GM10248 (cell line): ENCODE results near the gene IRAG1.

Experiments
- CTCF ChIA-PET: fragments of 300-600 bp; sonication (Branson Sonifier 250); formaldehyde crosslinking; extraction: SDS; loops from one replicate; lab custom pipeline; 2021; ENCODE audit warnings: antibody characterized with exemption; lab: Yijun Ruan, JAX
- POLR2A ChIA-PET: fragments of 350-650 bp; sonication (Branson Sonifier 250); formaldehyde crosslinking; extraction: SDS; loops from one replicate; lab custom pipeline; 2020; ENCODE audit warnings: antibody characterized with exemption; lab: Yijun Ruan, JAX
- DNase-seq: peaks from one replicate; pipeline ENCODE4 v3.0.0; 2012; ENCODE audit errors: extremely low spot score
- TF ChIP-seq, protein P1 (sequence below): IDR thresholded peaks from 2 replicates; pipeline ENCODE4 v1.5.1; 2012; ENCODE audit warnings: mild to moderate bottlenecking, low read depth; ENCODE audit errors: extremely low read depth, missing control alignments, control extremely low read depth

The IRAG1 gene

GRCh38 chr11:10693509-10694081, at the start of gene IRAG1:
Gene IRAG1, minus strand, starts transcription at chr11:10693755. Its CDS starts 153 bp downstream, at chr11:10693602.
- CTCF ChIA-PET, result interaction anchor here (1.2 to 1.9 kb wide), 6 partner anchors 15 to 280 kb away, joined by 3 to 7 read pairs (median 4); no protein-coding TSS in a partner anchor
- DNase-seq, result no peak
- TF ChIP-seq, protein P1, sequence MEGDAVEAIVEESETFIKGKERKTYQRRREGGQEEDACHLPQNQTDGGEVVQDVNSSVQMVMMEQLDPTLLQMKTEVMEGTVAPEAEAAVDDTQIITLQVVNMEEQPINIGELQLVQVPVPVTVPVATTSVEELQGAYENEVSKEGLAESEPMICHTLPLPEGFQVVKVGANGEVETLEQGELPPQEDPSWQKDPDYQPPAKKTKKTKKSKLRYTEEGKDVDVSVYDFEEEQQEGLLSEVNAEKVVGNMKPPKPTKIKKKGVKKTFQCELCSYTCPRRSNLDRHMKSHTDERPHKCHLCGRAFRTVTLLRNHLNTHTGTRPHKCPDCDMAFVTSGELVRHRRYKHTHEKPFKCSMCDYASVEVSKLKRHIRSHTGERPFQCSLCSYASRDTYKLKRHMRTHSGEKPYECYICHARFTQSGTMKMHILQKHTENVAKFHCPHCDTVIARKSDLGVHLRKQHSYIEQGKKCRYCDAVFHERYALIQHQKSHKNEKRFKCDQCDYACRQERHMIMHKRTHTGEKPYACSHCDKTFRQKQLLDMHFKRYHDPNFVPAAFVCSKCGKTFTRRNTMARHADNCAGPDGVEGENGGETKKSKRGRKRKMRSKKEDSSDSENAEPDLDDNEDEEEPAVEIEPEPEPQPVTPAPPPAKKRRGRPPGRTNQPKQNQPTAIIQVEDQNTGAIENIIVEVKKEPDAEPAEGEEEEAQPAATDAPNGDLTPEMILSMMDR, result no peak
- POLR2A ChIA-PET, result no interaction called here

DNA sequence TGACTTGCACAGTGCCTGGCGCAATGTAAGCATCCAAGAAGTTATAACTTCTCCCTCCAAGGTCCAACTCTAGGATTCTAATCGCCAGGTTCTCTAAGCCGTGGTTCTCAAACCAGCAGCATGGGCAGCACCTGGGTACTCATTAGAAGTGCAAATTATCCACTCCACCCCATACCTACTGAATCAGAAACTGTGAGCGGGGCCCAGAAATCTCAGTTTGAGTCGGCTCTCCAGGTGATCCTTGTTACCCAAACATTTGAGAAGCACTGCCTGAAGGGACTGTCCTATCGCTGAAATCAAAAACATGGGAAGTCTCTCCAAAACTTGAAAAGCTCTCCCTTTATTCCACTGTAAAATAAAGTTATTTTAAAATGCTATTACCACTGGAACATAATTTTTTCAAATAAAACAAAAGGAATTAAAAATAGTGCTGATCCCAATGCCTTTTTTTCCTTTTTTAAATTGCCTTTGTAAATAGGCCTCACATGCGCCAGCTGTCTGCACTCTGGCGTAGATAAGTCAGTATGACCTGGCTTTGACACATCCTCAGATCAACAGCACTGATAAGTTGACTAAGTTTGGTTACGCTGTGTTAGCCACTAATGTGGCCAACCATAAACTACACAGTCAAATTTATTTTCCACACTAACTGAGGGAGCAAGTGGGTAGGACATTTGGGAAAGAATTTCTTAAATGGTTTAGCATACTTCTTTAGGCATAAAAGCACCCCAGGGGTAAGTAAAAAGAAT, 49.1 kb upstream of the IRAG1 start:
- ChIA-PET CTCF (interaction anchor here (1.0 to 1.8 kb wide), 3 partner anchors 8 to 119 kb away, joined by 4 to 10 read pairs (median 4); partner anchors contain the start of gene CTR9), POLR2A (no interaction called here)
- TF ChIP-seq, protein P1, result no peak
- no peak for DNase-seq

DNA sequence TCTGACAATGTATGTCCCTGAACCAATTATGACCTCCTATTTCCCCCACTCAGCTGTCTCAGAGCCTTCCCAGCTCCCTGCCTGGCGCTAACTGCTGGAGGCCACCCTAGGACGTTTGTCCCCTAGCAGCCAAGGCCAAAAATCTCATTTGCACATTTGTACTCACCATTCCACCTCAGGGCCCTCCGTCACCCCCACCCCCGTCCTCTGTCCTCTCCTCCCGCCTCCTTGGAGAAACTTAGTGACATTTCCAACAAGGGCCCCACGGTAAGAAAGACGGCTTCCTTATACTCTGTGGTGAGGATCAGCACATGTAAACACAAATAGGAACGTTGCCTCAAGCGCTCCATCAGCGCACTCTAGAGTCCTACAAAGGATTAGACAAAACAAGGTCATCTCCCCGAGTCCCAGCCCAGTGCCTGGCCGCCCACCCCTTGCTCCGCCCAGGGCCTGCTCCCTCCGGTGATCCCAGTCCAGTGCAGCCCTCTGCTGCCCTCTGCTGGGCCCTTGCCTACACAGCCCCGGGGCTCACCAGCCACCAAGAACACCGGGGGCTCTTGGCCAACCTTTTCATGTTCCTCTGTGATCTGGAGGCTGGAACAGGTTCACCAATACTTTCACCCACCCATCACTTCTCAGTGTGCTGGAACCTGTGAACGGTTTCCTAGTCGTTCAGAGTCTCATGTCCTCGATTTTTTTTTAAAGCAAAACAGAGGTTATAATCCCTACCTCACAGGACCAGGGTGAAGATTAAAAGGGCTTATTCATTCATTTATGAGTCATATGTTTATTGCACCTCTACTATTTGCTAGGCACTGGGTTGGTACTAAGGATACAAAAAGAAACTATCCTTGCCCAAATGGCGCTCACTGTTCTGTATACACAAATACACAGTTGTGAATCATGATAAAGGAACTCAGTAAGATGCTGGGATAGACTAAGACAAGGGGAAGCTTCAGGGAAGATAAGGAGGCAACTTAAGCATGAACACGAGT, 42.2 kb upstream of the IRAG1 start:
- DNase-seq, result peak; percentile 91

DNA sequence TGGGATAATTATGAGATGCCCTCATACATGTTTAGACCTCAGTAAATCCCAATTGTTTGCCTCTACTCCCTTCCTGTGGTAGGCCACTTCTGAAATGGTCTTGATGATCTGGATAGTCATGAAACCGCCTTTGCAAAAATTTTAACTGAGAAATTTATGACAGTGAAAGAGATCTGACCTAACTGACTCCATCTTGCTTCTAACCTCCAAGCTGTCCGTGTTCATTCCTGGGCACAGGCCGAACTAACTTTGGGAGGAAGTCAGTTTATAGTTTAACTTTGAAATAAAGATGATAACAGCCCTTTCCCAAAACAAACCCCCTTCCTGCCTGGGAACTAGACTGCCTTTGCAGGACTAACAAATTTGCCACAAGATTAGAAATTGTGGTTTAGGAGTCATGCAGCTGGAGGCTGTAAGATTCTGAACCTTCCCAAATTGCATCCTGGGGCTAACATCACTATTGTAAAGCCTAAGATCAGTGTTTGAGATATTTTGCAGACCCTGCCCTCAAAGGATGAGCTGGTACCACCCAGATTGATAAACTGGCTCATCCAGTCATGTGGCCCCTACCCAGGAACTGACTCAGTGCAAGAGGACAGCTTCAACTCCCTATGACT, 37.6 kb upstream of the IRAG1 start:
- no peak for DNase-seq
- ChIA-PET CTCF (interaction anchor here (1.6 to 2.4 kb wide), 3 partner anchors 318 to 326 kb away, joined by 5 to 9 read pairs (median 7); no protein-coding TSS in a partner anchor), POLR2A (interaction anchor here (1.1 kb wide), 1 partner anchor 78 kb away, joined by 3 read pairs; the partner anchor contains the start of gene EIF4G2)
- TF ChIP-seq, protein P1, result no peak

More for the DNA sequence above, 42.2 kb upstream of the IRAG1 start:
- ChIA-PET POLR2A (interaction anchor here (0.6 kb wide), 1 partner anchor 128 kb away, joined by 7 read pairs; no protein-coding TSS in a partner anchor), CTCF (interaction anchor here (0.7 to 4.4 kb wide), 32 partner anchors 8 to 554 kb away, joined by 3 to 42 read pairs (median 4); partner anchors contain the start of genes CTR9 and RNF141)
- TF ChIP-seq, protein P1, result peak; percentile 91

DNA sequence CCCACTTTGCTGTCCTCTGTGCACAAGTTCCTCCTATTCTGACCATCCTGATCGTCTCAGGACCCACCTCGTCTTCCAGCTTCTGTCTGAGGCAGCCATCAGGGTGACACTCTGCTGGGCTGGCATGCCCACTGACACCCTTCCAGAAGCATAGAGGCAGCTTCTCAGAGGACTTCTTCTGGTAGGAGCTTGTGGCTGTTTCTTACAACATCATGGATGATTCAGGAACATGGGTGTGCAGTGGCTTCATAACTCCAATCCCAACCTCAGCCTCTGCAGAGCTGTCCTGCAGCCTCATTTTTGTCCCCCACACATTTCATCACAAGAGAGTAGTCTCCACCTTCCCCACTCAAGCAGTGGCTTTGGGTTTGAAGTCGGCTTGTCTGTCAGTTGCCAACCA, 36.6 kb upstream of the IRAG1 start:
- TF ChIP-seq, protein P1, result no peak
- CTCF ChIA-PET, result interaction anchor here (1.0 to 1.9 kb wide), 3 partner anchors 10 to 324 kb away, joined by 3 to 7 read pairs (median 3); no protein-coding TSS in a partner anchor
- DNase-seq, result no peak
- POLR2A ChIA-PET, result interaction anchor here (0.6 kb wide), 1 partner anchor 141 kb away, joined by 4 read pairs; no protein-coding TSS in a partner anchor
